Activated B cell treated with CpG ODN at 0.5 μM for 24 hours (primary cell): ENCODE measurements around the gene RNGTT. TPM values are rescaled to one million over a fixed set of nuclear protein-coding genes. Genes with fewer than 3 reads are reported as not detected.

ENCODE experiments used
- ATAC-seq: fragments of 200-7000 bp; cut with Tn5 transposase; one replicate; pipeline ENCODE4 v1.10.0; 2021; ENCODE audit warnings: low read depth, mild to moderate bottlenecking, moderate library complexity
- CTCF ChIA-PET: fragments of 350-600 bp; sonication (Branson Sonifier 250); formaldehyde crosslinking; loops from one replicate; lab custom pipeline; 2021; ENCODE audit warnings: antibody characterized with exemption; lab: Charles Lee
- POLR2A ChIA-PET: fragments of 350-600 bp; sonication (Branson Sonifier 250); formaldehyde crosslinking; loops from one replicate; lab custom pipeline; 2021; ENCODE audit warnings: antibody characterized with exemption; lab: Charles Lee
- DNase-seq: peaks from one replicate; pipeline ENCODE4 v3.0.0; 2022
- H3K27ac Mint-ChIP-seq: one replicate; pipeline ENCODE4 v1.8.0; 2020; ENCODE audit warnings: mixed read lengths
- H3K27me3 Mint-ChIP-seq: one replicate; pipeline ENCODE4 v1.8.0; 2021; ENCODE audit warnings: mixed read lengths
- H3K36me3 Mint-ChIP-seq: one replicate; pipeline ENCODE4 v1.8.0; 2021; ENCODE audit warnings: low read depth, mixed read lengths
- H3K4me1 Mint-ChIP-seq: one replicate; pipeline ENCODE4 v1.8.0; 2021; ENCODE audit warnings: mixed read lengths
- H3K4me3 Mint-ChIP-seq: one replicate; pipeline ENCODE4 v1.8.0; 2020; ENCODE audit warnings: mild to moderate bottlenecking, mixed read lengths
- H3K9me3 Mint-ChIP-seq: one replicate; pipeline ENCODE4 v1.8.0; 2020; ENCODE audit warnings: mixed read lengths
- CTCF ChIP-seq: fragments of 200-600 bp; IDR thresholded peaks from one replicate; pipeline ENCODE4 v1.8.0; 2022; ENCODE audit warnings: antibody characterized with exemption, mild to moderate bottlenecking
- intact Hi-C: fragments of 100-400 bp; cut with micrococcal nuclease; formaldehyde crosslinking; loops from one replicate; pipeline ENCODE4 v1.15.1; 2024
- total RNA-seq: library from RNA; stranded (reverse); gene quantifications from 2 replicates; pipeline ENCODE4 v1.2.3, GENCODE V29; 2022

The RNGTT gene
- total RNA-seq, 1 donor from 2014 or later = 25.9 TPM

- CTCF ChIA-PET = no interaction called here
- POLR2A ChIA-PET = no interaction called here
- no peak overlapping the region for H3K27ac Mint-ChIP-seq
- intact Hi-C loops = loop anchor here (5.0 kb wide), 1 partner anchor 37 kb away; no protein-coding TSS in a partner anchor
- no peaks in the 10 kb centered on the region for H3K27me3 Mint-ChIP-seq
- H3K9me3 Mint-ChIP-seq = peaks cover 15% of the 10 kb centered on the region
- no peak for ATAC-seq
- no peak for TF ChIP-seq CTCF
- DNase-seq = no peak
- H3K36me3 Mint-ChIP-seq = peaks cover 25% of the 10 kb centered on the region
- H3K4me1 Mint-ChIP-seq = peaks cover 5% of the 10 kb centered on the region
- no peak overlapping the region for H3K4me3 Mint-ChIP-seq
Observed at GRCh38 chr6:88653936-88654335, 309.5 kb downstream of the RNGTT start.

GRCh38 chr6:88651400-88651799 is 312.0 kb downstream of the RNGTT start:
- H3K36me3 Mint-ChIP-seq = peaks cover 4% of the 10 kb centered on the region
- H3K27ac Mint-ChIP-seq = no peak overlapping the region
- intact Hi-C loops = loop anchor here (5.0 kb wide), 1 partner anchor 34 kb away; no protein-coding TSS in a partner anchor
- DNase-seq = no peak
- no peak for ATAC-seq
- ChIA-PET CTCF (no interaction called here), POLR2A (no interaction called here)
- no peak overlapping the region for H3K4me3 Mint-ChIP-seq
- H3K9me3 Mint-ChIP-seq = no peaks in the 10 kb centered on the region
- no peak for TF ChIP-seq CTCF
- no peaks in the 10 kb centered on the region for H3K27me3 Mint-ChIP-seq
- peaks cover 10% of the 10 kb centered on the region for H3K4me1 Mint-ChIP-seq

GRCh38 chr6:88650979-88651378 is 312.4 kb downstream of the RNGTT start:
- ChIA-PET CTCF (no interaction called here), POLR2A (no interaction called here)
- Mint-ChIP-seq H3K9me3 (no peaks in the 10 kb centered on the region), H3K27ac (no peak overlapping the region), H3K27me3 (no peaks in the 10 kb centered on the region), H3K4me1 (peaks cover 10% of the 10 kb centered on the region), H3K36me3 (peaks cover 4% of the 10 kb centered on the region), H3K4me3 (no peak overlapping the region)
- ATAC-seq (no peak), DNase-seq (no peak)
- intact Hi-C loops = loop anchor here (5.0 kb wide), 1 partner anchor 34 kb away; no protein-coding TSS in a partner anchor
- no peak for TF ChIP-seq CTCF

- H3K4me1 Mint-ChIP-seq = peaks cover 10% of the 10 kb centered on the region
- intact Hi-C loops = loop anchor here (5.0 kb wide), 1 partner anchor 33 kb away; no protein-coding TSS in a partner anchor
- CTCF ChIA-PET = interaction anchor here (1.5 kb wide), 1 partner anchor 412 kb away, joined by 3 read pairs; no protein-coding TSS in a partner anchor
- no peak overlapping the region for H3K4me3 Mint-ChIP-seq
- ATAC-seq = peak; percentile 31
- H3K27ac Mint-ChIP-seq = peak overlapping the region; percentile 0
- no peak for TF ChIP-seq CTCF
- no peak for DNase-seq
- POLR2A ChIA-PET = interaction anchor here (0.8 kb wide), 1 partner anchor 8 kb away, joined by 3 read pairs; no protein-coding TSS in a partner anchor
- H3K36me3 Mint-ChIP-seq = peaks cover 4% of the 10 kb centered on the region
- H3K27me3 Mint-ChIP-seq = no peaks in the 10 kb centered on the region
- no peaks in the 10 kb centered on the region for H3K9me3 Mint-ChIP-seq
Observed at GRCh38 chr6:88650029-88650619, 313.3 kb downstream of the RNGTT start.

- POLR2A ChIA-PET = interaction anchor here (0.7 kb wide), 1 partner anchor 27 kb away, joined by 3 read pairs; no protein-coding TSS in a partner anchor
- Mint-ChIP-seq H3K27me3 (no peaks in the 10 kb centered on the region), H3K4me3 (peak overlapping the region; percentile 24), H3K4me1 (peaks cover 36% of the 10 kb centered on the region), H3K27ac (peak overlapping the region; percentile 78), H3K36me3 (no peaks in the 10 kb centered on the region), H3K9me3 (no peaks in the 10 kb centered on the region)
- TF ChIP-seq CTCF = no peak
- peak; percentile 65 for ATAC-seq
- DNase-seq = no peak
- CTCF ChIA-PET = interaction anchor here (1.9 kb wide), 1 partner anchor 11 kb away, joined by 12 read pairs; no protein-coding TSS in a partner anchor
- intact Hi-C loops = no loop called here
Observed at GRCh38 chr6:88641178-88641903, 322.1 kb downstream of the RNGTT start.
